GM12873 (cell line): ENCODE data around the gene FSTL1.

Source experiments
- TF ChIP-seq, protein P1 (sequence below): IDR thresholded peaks from 2 replicates; pipeline ENCODE4 v1.5.1; 2012; ENCODE audit warnings: low read depth, mild to moderate bottlenecking, moderate library complexity, low read length, control low read depth; ENCODE audit not compliant: insufficient read depth; ENCODE audit errors: missing control alignments

FSTL1 gene

GRCh38 chr3:120428924-120429323 is 21.9 kb downstream of the FSTL1 start:
- TF ChIP-seq, protein P1, sequence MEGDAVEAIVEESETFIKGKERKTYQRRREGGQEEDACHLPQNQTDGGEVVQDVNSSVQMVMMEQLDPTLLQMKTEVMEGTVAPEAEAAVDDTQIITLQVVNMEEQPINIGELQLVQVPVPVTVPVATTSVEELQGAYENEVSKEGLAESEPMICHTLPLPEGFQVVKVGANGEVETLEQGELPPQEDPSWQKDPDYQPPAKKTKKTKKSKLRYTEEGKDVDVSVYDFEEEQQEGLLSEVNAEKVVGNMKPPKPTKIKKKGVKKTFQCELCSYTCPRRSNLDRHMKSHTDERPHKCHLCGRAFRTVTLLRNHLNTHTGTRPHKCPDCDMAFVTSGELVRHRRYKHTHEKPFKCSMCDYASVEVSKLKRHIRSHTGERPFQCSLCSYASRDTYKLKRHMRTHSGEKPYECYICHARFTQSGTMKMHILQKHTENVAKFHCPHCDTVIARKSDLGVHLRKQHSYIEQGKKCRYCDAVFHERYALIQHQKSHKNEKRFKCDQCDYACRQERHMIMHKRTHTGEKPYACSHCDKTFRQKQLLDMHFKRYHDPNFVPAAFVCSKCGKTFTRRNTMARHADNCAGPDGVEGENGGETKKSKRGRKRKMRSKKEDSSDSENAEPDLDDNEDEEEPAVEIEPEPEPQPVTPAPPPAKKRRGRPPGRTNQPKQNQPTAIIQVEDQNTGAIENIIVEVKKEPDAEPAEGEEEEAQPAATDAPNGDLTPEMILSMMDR, result no peak

- TF ChIP-seq, protein P1, result no peak
These were observed 23.6 kb downstream of the FSTL1 start for GRCh38 chr3:120427201-120427600.

GRCh38 chr3:120425572-120426250 is 25.1 kb downstream of the FSTL1 start:
- TF ChIP-seq, protein P1, result no peak

DNA sequence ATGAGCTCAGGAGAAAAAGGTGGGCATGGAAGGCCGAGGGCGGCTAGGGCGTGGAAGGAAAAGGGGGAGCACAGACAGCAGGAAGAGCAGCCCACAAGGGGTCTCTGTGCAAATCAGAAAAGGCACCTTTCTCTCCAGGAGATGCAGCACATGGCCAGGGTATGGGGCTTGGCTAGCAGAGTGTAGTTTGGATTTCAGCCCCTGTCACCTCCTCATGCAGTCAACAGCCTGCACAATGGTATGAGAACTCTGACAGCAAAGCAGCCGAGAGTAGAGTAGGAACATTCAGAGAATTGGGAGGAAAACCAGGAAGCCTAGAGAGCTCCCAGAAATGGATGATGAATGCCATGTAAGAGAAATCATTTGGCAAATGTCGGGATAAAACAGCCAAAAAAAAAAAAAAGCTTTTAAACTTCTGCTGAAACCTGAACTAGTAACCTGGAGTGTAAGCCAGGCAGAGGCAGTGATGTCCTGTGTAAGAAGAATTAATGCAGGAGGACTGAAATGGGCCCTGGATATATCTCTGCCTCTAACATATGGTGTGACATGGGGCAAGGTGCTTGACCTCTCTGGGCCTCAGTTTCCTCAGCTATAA is 25.7 kb downstream of the FSTL1 start:
- TF ChIP-seq, protein P1, result no peak

- TF ChIP-seq, protein P1, result no peak
These were observed 26.3 kb downstream of the FSTL1 start for GRCh38 chr3:120424506-120424905.

DNA sequence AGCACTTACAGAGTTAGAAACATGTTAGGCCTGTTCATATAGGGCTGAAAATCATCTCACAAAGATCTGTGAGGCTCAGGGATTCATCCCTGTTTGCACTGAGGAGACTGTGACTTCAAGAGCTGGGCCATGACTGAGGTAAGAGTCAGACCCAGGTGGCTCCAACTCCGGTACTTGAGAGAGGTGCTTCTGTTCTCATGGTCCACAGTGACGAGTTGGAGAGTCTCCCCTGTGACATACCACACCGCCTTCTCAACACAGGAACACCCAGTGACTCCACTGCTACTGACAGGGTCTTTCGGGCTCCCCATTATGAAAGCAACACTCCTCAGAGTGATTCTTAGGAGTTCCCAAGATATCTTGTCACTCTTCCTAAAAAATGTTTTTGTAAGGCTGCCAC is 27.4 kb downstream of the FSTL1 start:
- TF ChIP-seq, protein P1, result no peak

GRCh38 chr3:120421926-120422325 is 28.9 kb downstream of the FSTL1 start:
- TF ChIP-seq, protein P1, result no peak
